ENCODE results near the gene SZRD1. TPM values are rescaled to one million over a fixed set of nuclear protein-coding genes. Genes with fewer than 3 reads are reported as not detected.

Gene SZRD1
- total and polyA plus RNA-seq, 4 donors = 29.3 to 114 (median 89.3) TPM

GRCh38 chr1:16351994-16352841 lies 14.8 kb upstream of the SZRD1 start, which contains the start of gene FBXO42:
TSS of gene FBXO42 (minus strand) at chr1:16352480. CDS start at chr1:16315418, 37,062 bp downstream.
- Histone ChIP-seq H3K4me1 (ENCODE audit: control insufficient read depth in 5 of 5, insufficient read depth in 5 of 5, low read length in 5 of 5) (peaks cover 0 to 15% (median 6%) of the 10 kb centered on the region in 5 donors), H3K27me3 (ENCODE audit: control insufficient read depth in 3 of 3, insufficient read depth in 3 of 3, low read length in 2 of 3) (no peaks in the 10 kb centered on the region), H3K36me3 (ENCODE audit: control insufficient read depth in 4 of 4, insufficient read depth in 4 of 4, low read length in 4 of 4) (peaks cover 0 to 5% (median 1%) of the 10 kb centered on the region in 4 donors), H3K4me3 (peak within 1 kb of the TSS; percentile 91), H3K27ac (ENCODE audit: low read depth in 1 of 2, low read length in 1 of 2) (peak within 1 kb of the TSS; percentile 90 to 92), H3K9ac (ENCODE audit: insufficient read depth in 1 of 2, low read length in 2 of 2) (peak within 1 kb of the TSS; percentile 91 to 93), H3K9me3 (ENCODE audit: control insufficient read depth in 4 of 4, insufficient read depth in 3 of 4, low read length in 3 of 4) (no peaks in the 10 kb centered on the region)
- DNase-seq (peak; percentile 96 to 97 (median 97)), ATAC-seq (ENCODE audit: insufficient read depth, low FRiP score) (peak; percentile 95)
- WGBS, 2 donors = 0 to 1% methylated on average over 71 to 81 of the region's 81 CpGs
- TF ChIP-seq CTCF (IDR thresholded peaks at IDR 0.05; ENCODE audit: control extremely low read depth, extremely low read depth) = peak; percentile 55

GRCh38 chr1:16352842-16353535 lies 14.1 kb upstream of the SZRD1 start:
- no peak for DNase-seq
- H3K36me3 ChIP-seq (ENCODE audit: control insufficient read depth in 4 of 4, insufficient read depth in 4 of 4, low read length in 4 of 4) = peaks cover 0 to 5% (median under 1%) of the 10 kb centered on the region in 4 donors
- ATAC-seq (ENCODE audit: insufficient read depth, low FRiP score) = no peak
- H3K4me1 ChIP-seq (ENCODE audit: control insufficient read depth in 5 of 5, insufficient read depth in 5 of 5, low read length in 5 of 5) = peaks cover 0 to 15% (median 6%) of the 10 kb centered on the region in 5 donors
- peak overlapping the region; percentile 90 for H3K27ac ChIP-seq (ENCODE audit: low read depth in 1 of 2, low read length in 1 of 2)
- TF ChIP-seq CTCF (IDR thresholded peaks at IDR 0.05; ENCODE audit: control extremely low read depth, extremely low read depth) = no peak
- peak overlapping the region; percentile 49 for H3K4me3 ChIP-seq
- peak overlapping the region; percentile 91 for H3K9ac ChIP-seq (ENCODE audit: insufficient read depth in 1 of 2, low read length in 2 of 2)
- H3K9me3 ChIP-seq (ENCODE audit: control insufficient read depth in 4 of 4, insufficient read depth in 3 of 4, low read length in 3 of 4) = no peaks in the 10 kb centered on the region
- H3K27me3 ChIP-seq (ENCODE audit: control insufficient read depth in 3 of 3, insufficient read depth in 3 of 3, low read length in 2 of 3) = no peaks in the 10 kb centered on the region
- 51 to 52% methylated on average over 11 of the region's 11 CpGs for WGBS, 2 donors

GRCh38 chr1:16354619-16355018 lies 12.4 kb upstream of the SZRD1 start:
- no peak for ATAC-seq (ENCODE audit: insufficient read depth, low FRiP score)
- Histone ChIP-seq H3K27ac (ENCODE audit: low read depth in 1 of 2, low read length in 1 of 2) (no peak overlapping the region), H3K4me3 (no peak overlapping the region), H3K9ac (ENCODE audit: insufficient read depth in 1 of 2, low read length in 2 of 2) (no peak overlapping the region), H3K27me3 (ENCODE audit: control insufficient read depth in 3 of 3, insufficient read depth in 3 of 3, low read length in 2 of 3) (no peaks in the 10 kb centered on the region), H3K4me1 (ENCODE audit: control insufficient read depth in 5 of 5, insufficient read depth in 5 of 5, low read length in 5 of 5) (peaks cover 0 to 15% (median 6%) of the 10 kb centered on the region in 5 donors), H3K9me3 (ENCODE audit: control insufficient read depth in 4 of 4, insufficient read depth in 3 of 4, low read length in 3 of 4) (no peaks in the 10 kb centered on the region), H3K36me3 (ENCODE audit: control insufficient read depth in 4 of 4, insufficient read depth in 4 of 4, low read length in 4 of 4) (peaks cover 0 to 5% (median 0%) of the 10 kb centered on the region in 4 donors)
- TF ChIP-seq CTCF (IDR thresholded peaks at IDR 0.05; ENCODE audit: control extremely low read depth, extremely low read depth) = no peak
- 80 to 97% methylated on average over 2 of the region's 2 CpGs for WGBS, 2 donors
- DNase-seq = no peak

Data from lung (tissue), 12 donors.